GM23248 (cell line): ENCODE data around the gene EIF4E2. TPM values are rescaled to one million over a fixed set of nuclear protein-coding genes. Genes with fewer than 3 reads are reported as not detected.
"Not testable (repeated sequence)": the region's sequence is repeated elsewhere in the genome, so short reads cannot be mapped to it uniquely, and the experiment has no call there.

Source experiments
- DNase-seq: peaks from one replicate; pipeline ENCODE4 v3.0.0-alpha.2; 2015
- H2AFZ ChIP-seq: fragments of 200-600 bp; sonication (generic); 2 replicates; pipeline ENCODE4 v1.6.1; 2016; ENCODE audit warnings: antibody characterized with exemption
- H3F3A ChIP-seq: fragments of 200-600 bp; sonication (generic); 2 replicates; pipeline ENCODE4 v1.6.1; 2016; ENCODE audit warnings: mild to moderate bottlenecking, antibody characterized with exemption, mixed run types; ENCODE audit not compliant: insufficient read depth
- H3K27ac ChIP-seq: fragments of 200-600 bp; sonication (generic); 2 replicates; pipeline ENCODE4 v1.5.1; 2016; ENCODE audit warnings: mild to moderate bottlenecking
- H3K27me3 ChIP-seq: fragments of 200-600 bp; sonication (generic); replicated peaks from 2 replicates; pipeline ENCODE4 v1.6.1; 2016; ENCODE audit warnings: mild to moderate bottlenecking; ENCODE audit not compliant: insufficient read depth
- H3K36me3 ChIP-seq: fragments of 200-600 bp; sonication (generic); 2 replicates; pipeline ENCODE4 v1.6.1; 2016; ENCODE audit warnings: low read depth, mild to moderate bottlenecking
- H3K4me1 ChIP-seq: fragments of 200-600 bp; sonication (generic); 2 replicates; pipeline ENCODE4 v1.6.1; 2016; ENCODE audit warnings: mild to moderate bottlenecking; ENCODE audit not compliant: insufficient read depth
- H3K4me2 ChIP-seq: fragments of 200-600 bp; sonication (generic); one replicate; pipeline ENCODE4 v1.6.1; 2016; ENCODE audit warnings: mild to moderate bottlenecking; ENCODE audit not compliant: unreplicated experiment
- H3K4me3 ChIP-seq: fragments of 200-600 bp; sonication (generic); 2 replicates; pipeline ENCODE4 v1.5.1; 2016; ENCODE audit warnings: mild to moderate bottlenecking
- H3K79me2 ChIP-seq: fragments of 200-600 bp; sonication (generic); 2 replicates; pipeline ENCODE4 v1.6.1; 2016; ENCODE audit warnings: mild to moderate bottlenecking; ENCODE audit not compliant: insufficient read depth
- H3K9ac ChIP-seq: fragments of 200-600 bp; sonication (generic); 2 replicates; pipeline ENCODE4 v1.6.1; 2016; ENCODE audit warnings: mild to moderate bottlenecking
- H3K9me2 ChIP-seq: fragments of 200-600 bp; sonication (generic); 2 replicates; pipeline ENCODE4 v1.6.1; 2016; ENCODE audit warnings: mixed run types, mild to moderate bottlenecking, moderate library complexity; ENCODE audit not compliant: insufficient read depth
- H3K9me3 ChIP-seq: fragments of 200-600 bp; sonication (generic); one replicate; pipeline ENCODE4 v1.6.1; 2017; ENCODE audit warnings: low read depth
- H4K20me1 ChIP-seq: fragments of 200-600 bp; sonication (generic); 2 replicates; pipeline ENCODE4 v1.6.0; 2016; ENCODE audit not compliant: insufficient read depth
- EZH2 ChIP-seq: fragments of 200-600 bp; sonication (generic); IDR thresholded peaks from 2 replicates; pipeline ENCODE4 v1.6.1; 2018; ENCODE audit warnings: antibody characterized with exemption, mild to moderate bottlenecking; ENCODE audit not compliant: insufficient read depth, poor library complexity, severe bottlenecking
- EZH2phosphoT487 ChIP-seq: fragments of 200-600 bp; sonication (generic); IDR thresholded peaks from 2 replicates; pipeline ENCODE4 v1.6.1; 2018; ENCODE audit warnings: antibody characterized with exemption, moderate library complexity, mild to moderate bottlenecking, low read depth; ENCODE audit not compliant: insufficient read depth
- WGBS, 2 experiments: methylation state at CpG; one replicate each; pipeline ENCODE4 v1.1.6; 2015 to 2017; ENCODE audit warnings: low lambda C conversion rate in 2 of 2, low coverage in 1 of 2; ENCODE audit errors: missing lambda C conversion rate in 2 of 2; 5-methylcytosine and 5-hydroxymethylcytosine counted together
- in situ Hi-C: fragments of 300-500 bp; cut with MboI; formaldehyde crosslinking; loops from 2 replicates; pipeline ENCODE4 v1.15.0; 2020
- polyA plus RNA-seq: library from polyadenylated mRNA; unstranded; fragments of >200 nt; fragmentation: Nextera tagmentation; extraction: Ambion mirVana; gene quantifications from 2 replicates; pipeline ENCODE4 v1.2.1, GENCODE V29; 2016
- total RNA-seq: library from RNA; depleted of rRNA; stranded (reverse); fragments of >200 nt; shearing (Covaris generic); gene quantifications from 2 replicates; pipeline ENCODE4 v1.2.3, GENCODE V29; 2014

The EIF4E2 gene
- total and polyA plus RNA-seq, 2 experiments from 2014 or later, result 82.8 to 147 TPM

DNA sequence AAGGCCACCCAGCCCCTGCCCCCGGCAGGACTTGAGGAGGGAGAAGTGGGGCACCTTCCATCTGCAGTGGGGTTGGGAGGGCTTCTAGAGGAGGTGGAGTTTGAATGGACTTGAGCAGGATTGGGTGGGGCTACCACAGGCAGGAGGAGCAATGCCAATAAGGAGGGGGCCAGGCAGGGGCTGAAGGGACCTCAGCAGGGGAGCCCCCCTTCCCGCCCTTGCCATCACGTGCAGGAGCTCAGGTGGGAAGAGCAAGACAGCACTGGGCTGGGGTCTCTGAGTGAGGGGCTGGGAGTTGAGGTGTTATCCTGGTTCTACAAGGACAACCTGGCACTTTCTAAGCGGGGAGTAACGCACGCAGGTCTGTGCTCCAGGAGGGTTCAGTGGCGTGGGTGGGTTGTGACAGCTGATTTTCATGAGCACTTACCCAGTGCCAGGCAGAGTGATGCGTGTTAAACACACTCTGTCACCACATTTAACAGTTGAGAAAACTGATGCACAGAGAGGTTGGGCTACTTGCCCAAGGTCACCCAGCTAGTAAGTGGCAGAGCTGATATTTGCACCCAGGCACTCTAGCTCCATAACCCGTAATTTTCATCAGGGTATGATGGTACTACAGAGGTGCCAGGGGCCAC is 19.7 kb upstream of the EIF4E2 start:
- H3K27ac ChIP-seq, result no peak overlapping the region
- no peak overlapping the region for H3K9ac ChIP-seq
- no peaks in the 10 kb centered on the region for H3F3A ChIP-seq
- H2AFZ ChIP-seq, result no peak overlapping the region
- WGBS, 2 experiments, result 27 to 29% methylated on average over 9 of the region's 9 CpGs
- H3K9me3 ChIP-seq, result no peaks in the 10 kb centered on the region
- no peak overlapping the region for H3K4me2 ChIP-seq
- no peaks in the 10 kb centered on the region for H3K27me3 ChIP-seq
- no peak for DNase-seq
- H3K79me2 ChIP-seq, result no peaks in the 10 kb centered on the region
- in situ Hi-C loops, result loop anchor here (25.0 kb wide), 1 partner anchor 618 kb away; no protein-coding TSS in a partner anchor
- no peak for TF ChIP-seq EZH2
- TF ChIP-seq EZH2phosphoT487, result no peak
- H4K20me1 ChIP-seq, result no peaks in the 10 kb centered on the region
- no peaks in the 10 kb centered on the region for H3K36me3 ChIP-seq
- no peak overlapping the region for H3K4me3 ChIP-seq
- no peaks in the 10 kb centered on the region for H3K9me2 ChIP-seq
- H3K4me1 ChIP-seq, result no peaks in the 10 kb centered on the region

- H3K4me1 ChIP-seq, result no peaks in the 10 kb centered on the region
- no peak overlapping the region for H3K4me3 ChIP-seq
- no peak for DNase-seq
- TF ChIP-seq EZH2phosphoT487 (no peak), EZH2 (no peak)
- H3K36me3 ChIP-seq, result no peaks in the 10 kb centered on the region
- H3K27ac ChIP-seq, result no peak overlapping the region
- in situ Hi-C loops, result loop anchor here (25.0 kb wide), 1 partner anchor 620 kb away; no protein-coding TSS in a partner anchor
- WGBS, 2 experiments, result 27 to 32% methylated on average over 7 to 9 of the region's 9 CpGs
- no peaks in the 10 kb centered on the region for H3K79me2 ChIP-seq
- no peak overlapping the region for H3K9ac ChIP-seq
- H2AFZ ChIP-seq, result no peak overlapping the region
- no peaks in the 10 kb centered on the region for H3K9me3 ChIP-seq
- no peaks in the 10 kb centered on the region for H3K27me3 ChIP-seq
- no peaks in the 10 kb centered on the region for H3F3A ChIP-seq
- no peaks in the 10 kb centered on the region for H3K9me2 ChIP-seq
- H3K4me2 ChIP-seq, result no peak overlapping the region
- H4K20me1 ChIP-seq, result no peaks in the 10 kb centered on the region
These were observed 18.1 kb upstream of the EIF4E2 start for GRCh38 chr2:232532419-232532818.

DNA sequence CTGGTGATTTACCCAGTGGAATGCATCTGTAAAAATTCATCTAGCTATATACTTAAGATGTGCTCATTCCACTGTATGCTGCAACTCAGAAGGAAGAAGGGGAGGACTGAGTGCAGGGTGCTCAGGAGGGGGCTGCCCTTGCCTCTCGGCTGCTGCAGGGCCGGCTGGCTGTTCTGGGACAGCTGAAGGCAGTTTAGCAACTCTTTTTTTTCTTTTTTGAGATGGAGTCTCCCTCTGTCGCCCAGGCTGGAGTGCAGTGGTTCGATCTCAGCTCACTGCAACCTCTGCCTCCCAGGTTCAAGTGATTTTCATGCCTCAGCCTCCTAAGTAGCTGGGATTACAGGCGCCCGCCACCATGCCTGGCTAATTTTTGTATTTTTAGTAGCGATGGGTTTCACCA is 17.7 kb upstream of the EIF4E2 start:
- H2AFZ ChIP-seq, H3K9me2 ChIP-seq, H3K4me3 ChIP-seq, H3K79me2 ChIP-seq, H3K9me3 ChIP-seq, H3K27me3 ChIP-seq, DNase-seq, H3K4me2 ChIP-seq, H3K4me1 ChIP-seq, H3K27ac ChIP-seq, H3K36me3 ChIP-seq, H3K9ac ChIP-seq, H4K20me1 ChIP-seq, H3F3A ChIP-seq: not testable (repeated sequence)
- in situ Hi-C loops, result loop anchor here (25.0 kb wide), 1 partner anchor 621 kb away; no protein-coding TSS in a partner anchor
- WGBS, 2 experiments, result 57% methylated on average over 7 of the region's 7 CpGs

DNA sequence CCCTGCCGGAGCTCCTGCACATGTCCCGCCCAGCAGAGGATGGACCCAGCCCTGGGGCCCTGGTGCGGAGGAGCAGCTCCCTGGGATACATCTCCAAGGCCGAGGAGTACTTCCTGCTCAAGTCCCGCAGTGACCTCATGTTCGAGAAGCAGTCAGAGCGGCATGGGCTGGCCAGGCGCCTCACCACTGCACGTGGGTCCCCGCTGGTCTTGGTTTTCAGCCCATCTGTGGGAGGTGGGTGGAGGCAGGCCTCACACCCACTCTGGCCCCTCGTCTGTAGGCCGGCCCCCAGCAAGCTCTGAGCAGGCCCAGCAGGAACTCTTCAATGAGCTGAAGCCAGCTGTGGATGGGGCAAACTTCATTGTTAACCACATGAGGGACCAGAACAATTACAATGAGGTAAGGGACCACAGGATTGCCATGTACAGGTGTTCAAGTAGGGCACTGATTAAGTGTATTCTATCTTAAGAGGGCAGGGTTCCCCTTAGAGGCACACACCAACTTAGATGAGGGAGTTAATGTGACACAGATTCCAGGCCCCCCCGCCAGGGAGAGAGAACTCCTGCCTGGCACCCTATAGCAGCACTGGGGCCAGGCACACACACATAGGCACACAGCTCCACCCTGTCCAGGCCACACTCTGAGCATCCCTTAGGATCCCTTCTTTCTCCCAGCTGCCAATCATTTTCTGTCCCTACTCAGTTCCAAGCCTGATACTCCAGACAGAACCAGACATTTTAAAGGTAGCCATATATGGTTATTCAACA is 16.4 kb upstream of the EIF4E2 start:
- Histone ChIP-seq H3F3A (no peaks in the 10 kb centered on the region), H3K4me2 (no peak overlapping the region), H3K9ac (no peak overlapping the region), H3K27me3 (no peaks in the 10 kb centered on the region), H3K79me2 (no peaks in the 10 kb centered on the region), H3K4me1 (no peaks in the 10 kb centered on the region), H3K9me3 (no peaks in the 10 kb centered on the region), H2AFZ (peak overlapping the region; percentile 30; the same call in 1 of the 2 replicates), H3K36me3 (no peaks in the 10 kb centered on the region), H3K4me3 (no peak overlapping the region), H3K27ac (no peak overlapping the region), H4K20me1 (no peaks in the 10 kb centered on the region), H3K9me2 (no peaks in the 10 kb centered on the region)
- peak; percentile 69 for DNase-seq
- 12 to 13% methylated on average over 13 of the region's 13 CpGs for WGBS, 2 experiments
- in situ Hi-C loops, result loop anchor here (25.0 kb wide), 1 partner anchor 622 kb away; no protein-coding TSS in a partner anchor
- TF ChIP-seq EZH2, result no peak
- no peak for TF ChIP-seq EZH2phosphoT487
